CD4-positive, alpha-beta T cell (primary cell): ENCODE measurements around the gene ITSN1. TPM values are rescaled to one million over a fixed set of nuclear protein-coding genes. Genes with fewer than 3 reads are reported as not detected.

Experiments
- ATAC-seq: fragments of 200-7000 bp; cut with Tn5 transposase; one replicate; pipeline ENCODE4 v1.10.0; 2022; ENCODE audit warnings: mild to moderate bottlenecking; ENCODE audit not compliant: poor library complexity
- CTCF ChIA-PET: fragments of 350-600 bp; sonication (Branson Sonifier 250); formaldehyde crosslinking; loops from one replicate; lab custom pipeline; 2021; ENCODE audit warnings: antibody characterized with exemption, inconsistent platforms; lab: Charles Lee
- POLR2A ChIA-PET: fragments of 350-600 bp; sonication (Branson Sonifier 250); formaldehyde crosslinking; loops from one replicate; lab custom pipeline; 2021; ENCODE audit warnings: antibody characterized with exemption, inconsistent platforms; lab: Charles Lee
- DNase-seq, 14 experiments: peaks; one replicate each; pipeline ENCODE4 v3.0.0-alpha.2; 2013 to 2020; ENCODE audit warnings: mixed read lengths in 2 of 14
- H3K27ac ChIP-seq, 2 donors: one replicate each; pipeline versions ENCODE4 v1.5.1 to v1.7.0; 2013; ENCODE audit warnings: low read length in 2 of 2, low read depth in 1 of 2, mild to moderate bottlenecking in 1 of 2
- H3K27me3 ChIP-seq, 2 experiments: 1 replicate in 1 of 2; 2 replicates in 1 of 2; pipeline versions ENCODE4 v1.6.1 to v1.7.0; 2013; ENCODE audit warnings: low read length in 2 of 2, control low read depth in 1 of 2, mild to moderate bottlenecking in 1 of 2, moderate library complexity in 1 of 2; ENCODE audit not compliant: insufficient read depth in 2 of 2, control insufficient read depth in 1 of 2
- H3K36me3 ChIP-seq: one replicate; pipeline ENCODE4 v1.6.1; 2013; ENCODE audit warnings: low read length, control low read depth; ENCODE audit not compliant: insufficient read depth
- H3K4me1 ChIP-seq: one replicate; pipeline ENCODE4 v1.6.1; 2013; ENCODE audit warnings: low read length, control low read depth; ENCODE audit not compliant: insufficient read depth
- H3K4me3 ChIP-seq: one replicate; pipeline ENCODE4 v1.5.1; 2013; ENCODE audit warnings: mild to moderate bottlenecking, low read length, moderate library complexity
- H3K9me3 ChIP-seq, 2 experiments: 1 replicate in 1 of 2; 2 replicates in 1 of 2; pipeline versions ENCODE4 v1.6.1 to v1.7.0; 2013; ENCODE audit warnings: low read length in 2 of 2, mild to moderate bottlenecking in 2 of 2, control low read depth in 1 of 2, moderate library complexity in 1 of 2; ENCODE audit not compliant: control insufficient read depth in 1 of 2, insufficient read depth in 1 of 2
- H3K27ac Mint-ChIP-seq: one replicate; pipeline ENCODE4 v1.8.0; 2020; ENCODE audit warnings: mixed read lengths
- H3K27me3 Mint-ChIP-seq: one replicate; pipeline ENCODE4 v1.8.0; 2021; ENCODE audit warnings: mixed read lengths
- H3K36me3 Mint-ChIP-seq: one replicate; pipeline ENCODE4 v1.8.0; 2021; ENCODE audit warnings: low read depth, mixed read lengths
- H3K4me1 Mint-ChIP-seq: one replicate; pipeline ENCODE4 v1.8.0; 2021; ENCODE audit warnings: low read depth, mixed read lengths
- H3K4me3 Mint-ChIP-seq: one replicate; pipeline ENCODE4 v1.8.0; 2020; ENCODE audit warnings: mild to moderate bottlenecking, mixed read lengths
- H3K9me3 Mint-ChIP-seq: one replicate; pipeline ENCODE4 v1.8.0; 2020; ENCODE audit warnings: mixed read lengths
- intact Hi-C, 2 experiments: fragments of 100-400 bp; cut with DNase I in 1 of 2; cut with micrococcal nuclease in 1 of 2; formaldehyde crosslinking; loops; one replicate each; pipeline versions ENCODE4 v1.15.1 to v1.9.0; 2023 to 2025; cut with DNase I, micrococcal nuclease
- polyA plus RNA-seq, 2 donors: library from polyadenylated mRNA; unstranded; fragments of 120-200 nt; gene quantifications; one replicate each; pipeline ENCODE4 v1.2.1, GENCODE V29; 2013
- total RNA-seq, 174 experiments: library from RNA in 2 of 174; stranded (reverse) in 2 of 174; gene quantifications; one replicate each; pipeline ENCODE4 v1.2.3 and lab custom pipeline; 2021 to 2026
- TF ChIP-seq, protein P1 (sequence below): fragments of 200-600 bp; IDR thresholded peaks from one replicate; pipeline ENCODE4 v1.8.0; 2022; ENCODE audit warnings: antibody characterized with exemption, mild to moderate bottlenecking

ITSN1 gene
- total RNA-seq: 1 to 10 TPM; 2.1 to 3.0 TPM
- 1.9 TPM for polyA plus RNA-seq (2013, experiment 1 of 2)
- 2.4 TPM for polyA plus RNA-seq (2013, experiment 2 of 2)
- total RNA-seq (lab: John Stamatoyannopoulos, UW): 0.61 to 11.0 (median 4.8) reads per million in 172 experiments

DNA sequence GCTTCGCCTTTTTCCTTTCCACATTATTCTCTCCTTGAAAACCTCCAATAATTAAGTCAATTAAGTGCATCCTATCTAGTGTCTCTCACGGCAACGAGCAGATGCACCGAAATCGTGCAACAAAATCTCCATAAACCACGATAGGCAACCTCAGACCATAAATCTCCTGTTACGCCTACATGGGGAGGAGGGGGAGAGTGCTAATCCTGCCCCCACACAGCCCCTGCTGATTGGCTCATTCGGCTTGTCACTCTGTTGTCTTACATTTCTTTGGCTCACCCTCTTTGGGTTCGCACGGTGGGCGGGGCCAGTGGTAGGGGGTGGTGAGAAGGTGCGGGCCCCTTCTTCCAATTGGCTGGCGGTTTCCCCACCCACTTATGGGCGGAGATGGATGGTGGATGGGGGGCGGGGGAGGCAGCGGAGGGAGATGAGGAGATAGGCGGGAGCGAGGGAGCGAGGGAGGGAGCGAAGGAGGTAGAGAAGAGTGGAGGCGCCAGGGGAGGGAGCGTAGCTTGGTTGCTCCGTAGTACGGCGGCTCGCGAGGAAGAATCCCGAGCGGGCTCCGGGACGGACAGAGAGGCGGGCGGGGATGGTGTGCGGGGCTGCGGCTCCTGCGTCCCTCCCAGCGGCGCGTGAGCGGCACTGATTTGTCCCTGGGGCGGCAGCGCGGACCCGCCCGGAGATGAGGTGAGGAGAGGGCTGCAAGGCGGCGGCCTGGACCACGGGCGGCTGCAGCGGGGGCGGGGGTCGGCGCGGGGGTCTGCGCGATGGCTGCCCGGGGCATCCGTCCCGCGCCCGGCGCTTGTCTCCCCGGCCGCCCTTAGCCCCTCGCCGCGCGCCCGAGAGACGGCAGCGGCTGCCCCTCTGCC lies at the start of gene ITSN1:
Gene ITSN1, plus strand, starts transcription at position 475 of the 869 bp plus-strand sequence. CDS start 76,328 bp downstream, outside the sequence.
- ChIA-PET POLR2A (no interaction called here), CTCF (no interaction called here)
- Histone ChIP-seq H3K36me3 (no peaks in the 10 kb centered on the region), H3K27ac (peak within 1 kb of the TSS; percentile 75 to 81), H3K9me3 (no peaks in the 10 kb centered on the region), H3K27me3 (peaks cover 5 to 17% of the 10 kb centered on the region in 2 experiments), H3K4me3 (peak within 1 kb of the TSS; percentile 67), H3K4me1 (peaks cover 18% of the 10 kb centered on the region)
- Mint-ChIP-seq H3K36me3 (peaks cover 20% of the 10 kb centered on the region), H3K4me3 (peak within 1 kb of the TSS; percentile 95), H3K27me3 (peaks cover 13% of the 10 kb centered on the region), H3K27ac (peak within 1 kb of the TSS; percentile 85), H3K9me3 (no peaks in the 10 kb centered on the region), H3K4me1 (peaks cover 39% of the 10 kb centered on the region)
- intact Hi-C loops: loop anchor here (1.0 to 10.0 kb wide), 9 partner anchors 53 to 1250 kb away; partner anchors contain the start of genes DONSON (in 2 of the 2), ATP5PO (in 1 of the 2), DNAJC28 (in 1 of the 2) and MRPS6 (in 1 of the 2)
- peak; percentile 86 for ATAC-seq
- TF ChIP-seq, protein P1, sequence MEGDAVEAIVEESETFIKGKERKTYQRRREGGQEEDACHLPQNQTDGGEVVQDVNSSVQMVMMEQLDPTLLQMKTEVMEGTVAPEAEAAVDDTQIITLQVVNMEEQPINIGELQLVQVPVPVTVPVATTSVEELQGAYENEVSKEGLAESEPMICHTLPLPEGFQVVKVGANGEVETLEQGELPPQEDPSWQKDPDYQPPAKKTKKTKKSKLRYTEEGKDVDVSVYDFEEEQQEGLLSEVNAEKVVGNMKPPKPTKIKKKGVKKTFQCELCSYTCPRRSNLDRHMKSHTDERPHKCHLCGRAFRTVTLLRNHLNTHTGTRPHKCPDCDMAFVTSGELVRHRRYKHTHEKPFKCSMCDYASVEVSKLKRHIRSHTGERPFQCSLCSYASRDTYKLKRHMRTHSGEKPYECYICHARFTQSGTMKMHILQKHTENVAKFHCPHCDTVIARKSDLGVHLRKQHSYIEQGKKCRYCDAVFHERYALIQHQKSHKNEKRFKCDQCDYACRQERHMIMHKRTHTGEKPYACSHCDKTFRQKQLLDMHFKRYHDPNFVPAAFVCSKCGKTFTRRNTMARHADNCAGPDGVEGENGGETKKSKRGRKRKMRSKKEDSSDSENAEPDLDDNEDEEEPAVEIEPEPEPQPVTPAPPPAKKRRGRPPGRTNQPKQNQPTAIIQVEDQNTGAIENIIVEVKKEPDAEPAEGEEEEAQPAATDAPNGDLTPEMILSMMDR: no peak
- DNase-seq: peak; percentile 99 to 100 (median 100)

DNA sequence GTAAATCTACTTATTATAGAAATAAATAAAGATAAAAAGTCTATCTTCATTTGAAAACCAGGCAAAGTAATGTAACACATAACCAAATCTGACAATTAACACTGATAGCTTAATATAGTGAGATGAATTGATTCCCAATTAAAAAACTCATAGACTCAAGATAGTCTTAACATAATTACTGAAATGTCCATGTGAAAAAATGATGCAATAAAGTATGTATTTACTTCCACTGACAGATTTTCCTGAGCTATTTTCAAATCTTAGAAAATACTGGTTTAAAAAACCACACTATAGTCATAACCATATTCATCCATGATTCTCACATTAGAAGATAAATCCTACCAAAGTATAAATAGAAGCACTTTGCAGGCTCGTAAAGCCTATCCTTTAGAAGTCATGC lies 44.2 kb upstream of the ITSN1 start:
- CTCF ChIA-PET: no interaction called here
- Mint-ChIP-seq H3K36me3 (peaks cover 68% of the 10 kb centered on the region), H3K4me3 (no peak overlapping the region), H3K4me1 (no peaks in the 10 kb centered on the region), H3K9me3 (no peaks in the 10 kb centered on the region), H3K27ac (no peak overlapping the region), H3K27me3 (no peaks in the 10 kb centered on the region)
- Histone ChIP-seq H3K9me3 (no peaks in the 10 kb centered on the region), H3K27me3 (no peaks in the 10 kb centered on the region), H3K27ac (no peak overlapping the region), H3K4me3 (no peak overlapping the region), H3K36me3 (peaks cover 57% of the 10 kb centered on the region), H3K4me1 (no peaks in the 10 kb centered on the region)
- DNase-seq: no peak
- intact Hi-C loops: no loop called here
- POLR2A ChIA-PET: no interaction called here
- TF ChIP-seq, protein P1: no peak
- ATAC-seq: no peak

DNA sequence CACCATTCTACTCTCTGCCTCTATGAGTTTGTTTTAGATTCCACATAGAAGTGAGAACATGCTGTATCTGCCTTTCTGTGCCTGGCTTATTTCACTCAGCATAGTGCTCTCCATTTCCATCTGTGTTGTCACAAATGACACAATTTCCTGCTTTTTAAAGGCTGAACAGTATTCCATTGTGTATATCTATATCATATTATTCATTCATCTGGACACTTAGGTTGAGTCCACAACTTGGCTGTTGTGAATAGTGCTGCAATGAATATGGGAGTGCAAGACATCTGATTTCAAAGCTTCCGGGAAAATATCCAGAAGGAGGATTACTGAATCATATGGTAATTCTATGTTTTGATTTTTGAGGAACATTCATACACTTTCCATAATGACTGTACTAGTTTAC lies 33.7 kb upstream of the ITSN1 start:
- Mint-ChIP-seq H3K27ac (no peak overlapping the region), H3K4me1 (peaks cover 5% of the 10 kb centered on the region), H3K27me3 (no peaks in the 10 kb centered on the region), H3K9me3 (no peaks in the 10 kb centered on the region), H3K4me3 (no peak overlapping the region), H3K36me3 (peaks cover 44% of the 10 kb centered on the region)
- Histone ChIP-seq H3K27ac (no peak overlapping the region), H3K4me1 (no peaks in the 10 kb centered on the region), H3K4me3 (no peak overlapping the region), H3K27me3 (no peaks in the 10 kb centered on the region), H3K9me3 (no peaks in the 10 kb centered on the region), H3K36me3 (peaks cover 24% of the 10 kb centered on the region)
- intact Hi-C loops: loop anchor here (5.0 kb wide), 3 partner anchors 46 to 776 kb away; no protein-coding TSS in a partner anchor
- TF ChIP-seq, protein P1: no peak
- ChIA-PET CTCF (interaction anchor here (1.2 kb wide), 1 partner anchor 409 kb away, joined by 3 read pairs; no protein-coding TSS in a partner anchor), POLR2A (no interaction called here)
- DNase-seq: no peak
- no peak for ATAC-seq
